HepG2 (cell line): ENCODE measurements around the gene RHOT1. TPM values are rescaled to one million over a fixed set of nuclear protein-coding genes. Genes with fewer than 3 reads are reported as not detected.

ENCODE experiments used
- AHDC1 ChIP-seq: sonication (generic); formaldehyde crosslinking; IDR thresholded peaks from 2 replicates; pipeline ENCODE4 v1.5.1; 2020; ENCODE audit warnings: mild to moderate bottlenecking, missing genetic modification reagents, borderline replicate concordance
- GATAD1 ChIP-seq: IDR thresholded peaks from 2 replicates; pipeline ENCODE4 v1.6.1; 2016; ENCODE audit warnings: missing genetic modification reagents, missing compliant biosample characterization
- IKZF1 ChIP-seq: fragments of 450-650 bp; IDR thresholded peaks from 2 replicates; pipeline ENCODE4 v1.7.1; 2016
- KDM1A ChIP-seq: IDR thresholded peaks from 2 replicates; pipeline ENCODE4 v1.6.1; 2016; ENCODE audit warnings: missing compliant biosample characterization
- KDM4B ChIP-seq: sonication (generic); formaldehyde crosslinking; IDR thresholded peaks from 2 replicates; pipeline ENCODE4 v1.4.0; 2020; ENCODE audit warnings: missing genetic modification reagents
- MYPOP ChIP-seq: sonication (generic); formaldehyde crosslinking; IDR thresholded peaks from 2 replicates; pipeline ENCODE4 v1.8.1; 2023; ENCODE audit warnings: mild to moderate bottlenecking, moderate library complexity, missing genetic modification reagents
- PLRG1 ChIP-seq: fragments of 450-650 bp; conservative IDR thresholded peaks from 2 replicates; pipeline ENCODE4 v1.6.1; 2016
- PRDM4 ChIP-seq: sonication (generic); formaldehyde crosslinking; IDR thresholded peaks from 2 replicates; pipeline ENCODE4 v1.9.0; 2021; ENCODE audit warnings: missing genetic modification reagents, borderline replicate concordance
- SOX6 ChIP-seq, 2 experiments: fragments of 450-650 bp in 1 of 2; sonication (generic) in 1 of 2; formaldehyde crosslinking in 1 of 2; IDR thresholded peaks; 2 replicates each; pipeline versions ENCODE4 v1.4.0 to v1.6.1; 2017 to 2020; ENCODE audit warnings: antibody characterized with exemption in 1 of 2, mild to moderate bottlenecking in 1 of 2, missing genetic modification reagents in 1 of 2
- ZBTB26 ChIP-seq: IDR thresholded peaks from 2 replicates; pipeline ENCODE4 v1.6.1; 2016; ENCODE audit warnings: missing compliant biosample characterization, missing genetic modification reagents, borderline replicate concordance
- ZBTB7A ChIP-seq: sonication (generic); formaldehyde crosslinking; IDR thresholded peaks from 2 replicates; pipeline ENCODE4 v1.8.0; 2022; ENCODE audit warnings: mild to moderate bottlenecking, missing genetic modification reagents
- ZFP41 ChIP-seq: sonication (generic); formaldehyde crosslinking; IDR thresholded peaks from 2 replicates; pipeline ENCODE4 v1.4.0; 2020; ENCODE audit warnings: mild to moderate bottlenecking, missing genetic modification reagents, borderline replicate concordance
- ZNF674 ChIP-seq: sonication (generic); formaldehyde crosslinking; IDR thresholded peaks from 2 replicates; pipeline ENCODE4 v1.5.0; 2020; ENCODE audit warnings: low read depth, mild to moderate bottlenecking, missing genetic modification reagents
- ZNF740 ChIP-seq: sonication (generic); formaldehyde crosslinking; IDR thresholded peaks from 2 replicates; pipeline ENCODE4 v1.4.0; 2020; ENCODE audit warnings: missing genetic modification reagents
- ZNF790 ChIP-seq: sonication (generic); formaldehyde crosslinking; IDR thresholded peaks from 2 replicates; pipeline ENCODE4 v1.8.0; 2022; ENCODE audit warnings: missing genetic modification reagents, mild to moderate bottlenecking, borderline replicate concordance
- ZSCAN5A ChIP-seq: sonication (generic); formaldehyde crosslinking; IDR thresholded peaks from 2 replicates; pipeline ENCODE4 v1.8.0; 2022; ENCODE audit warnings: mild to moderate bottlenecking, missing genetic modification reagents, borderline replicate concordance
- polyA plus RNA-seq, 8 experiments: library from polyadenylated mRNA; depleted of rRNA in 3 of 8; stranded (reverse) in 7 of 8; unstranded in 1 of 8; fragments of >200 nt; fragmentation: Illumina TruSeq in 4 of 8; extraction: Trizol in 4 of 8; gene quantifications; 2 replicates each; pipeline versions ENCODE4 v1.2.1 to v1.2.3, GENCODE V29; 2011 to 2016; ENCODE audit warnings: low read depth in 4 of 8, missing spikeins in 1 of 8, mixed read lengths in 1 of 8; ENCODE audit not compliant: insufficient read depth in 1 of 8
- total RNA-seq, 5 experiments: library from RNA; depleted of rRNA; stranded (reverse); fragments of >200 nt; fragmentation: Illumina TruSeq; extraction: Trizol; gene quantifications; 2 replicates each; pipeline ENCODE4 v1.2.3, GENCODE V29; 2016; ENCODE audit warnings: low read depth in 1 of 5

The RHOT1 gene
- total and polyA plus RNA-seq, 2 of the 13 experiments (the other 11 are each of a cell fraction or from before 2014, with no cell fraction given) = 25.6 to 41.5 TPM

- no peak for TF ChIP-seq AHDC1 (CRISPR knock-in tag)
- no peak for TF ChIP-seq ZNF740 (CRISPR knock-in tag)
- TF ChIP-seq ZBTB7A (CRISPR knock-in tag) = peak; percentile 94
- no peak for TF ChIP-seq ZSCAN5A (CRISPR knock-in tag)
- TF ChIP-seq ZNF674 (CRISPR knock-in tag) = no peak
- TF ChIP-seq GATAD1 (CRISPR knock-in tag) = no peak
- TF ChIP-seq KDM1A (CRISPR knock-in tag) = no peak
- no peak for TF ChIP-seq ZNF790 (CRISPR knock-in tag)
- no peak for TF ChIP-seq ZFP41 (CRISPR knock-in tag)
- no peak for TF ChIP-seq PRDM4 (CRISPR knock-in tag)
- TF ChIP-seq SOX6 (IDR thresholded peaks at IDR 0.05) = no peak
- peak; percentile 8; the same call in 1 of the 2 replicates for TF ChIP-seq SOX6 (CRISPR knock-in tag; IDR thresholded peaks at IDR 0.05)
- no peak for TF ChIP-seq IKZF1
- TF ChIP-seq PLRG1 = no peak
- peak; percentile 95 for TF ChIP-seq MYPOP (CRISPR knock-in tag)
- TF ChIP-seq ZBTB26 (CRISPR knock-in tag) = no peak
- no peak for TF ChIP-seq KDM4B (CRISPR knock-in tag)
Measured at GRCh38 chr17:32142038-32142856, at the start of gene RHOT1 (continued).
